K562 (cell line): ENCODE measurements around the gene YIF1A. TPM values are rescaled to one million over a fixed set of nuclear protein-coding genes. Genes with fewer than 3 reads are reported as not detected.

Source experiments
- BRCA1 ChIP-seq, 2 experiments: fragments of 450-650 bp in 1 of 2; sonication (generic) in 1 of 2; formaldehyde crosslinking in 1 of 2; IDR thresholded peaks; 2 replicates each; pipeline versions ENCODE4 v1.5.0 to v1.6.1; 2017 to 2020; ENCODE audit warnings: mild to moderate bottlenecking in 1 of 2, missing genetic modification reagents in 1 of 2
- CREB1 ChIP-seq, 2 experiments: sonication (generic) in 1 of 2; formaldehyde crosslinking in 1 of 2; IDR thresholded peaks; 2 replicates each; pipeline versions ENCODE4 v1.6.1 to v1.8.0; 2012 to 2022; ENCODE audit warnings: inconsistent platforms in 1 of 2, mild to moderate bottlenecking in 1 of 2, missing genetic modification reagents in 1 of 2, moderate library complexity in 1 of 2
- ETV5 ChIP-seq: sonication (generic); formaldehyde crosslinking; IDR thresholded peaks from 2 replicates; pipeline ENCODE4 v1.4.0; 2020; ENCODE audit warnings: low read depth, mild to moderate bottlenecking, missing genetic modification reagents
- FOSL1 ChIP-seq: fragments of 200-800 bp; sonication (Bioruptor generic); conservative IDR thresholded peaks from 2 replicates; pipeline ENCODE4 v1.6.1; 2016; ENCODE audit warnings: missing genetic modification characterization, missing compliant biosample characterization
- NCOA6 ChIP-seq: fragments of 450-650 bp; IDR thresholded peaks from 2 replicates; pipeline ENCODE4 v1.6.1; 2017; ENCODE audit warnings: mild to moderate bottlenecking
- PHB2 ChIP-seq: fragments of 450-650 bp; IDR thresholded peaks from 2 replicates; pipeline ENCODE4 v1.6.1; 2017; ENCODE audit warnings: low read depth
- PTBP1 ChIP-seq: fragments of 200-400 bp; formaldehyde crosslinking; IDR thresholded peaks from 2 replicates; pipeline ENCODE4 v1.6.1; 2017; ENCODE audit warnings: low read depth, low read length
- SETDB1 ChIP-seq: IDR thresholded peaks from one replicate; pipeline ENCODE4 v1.6.1; 2012; ENCODE audit warnings: low read length, control low read depth, inconsistent platforms
- TBP ChIP-seq: optimal IDR thresholded peaks from 2 replicates; pipeline ENCODE3; 2011; ENCODE audit warnings: low read depth, low read length, improper control_type of control experiment
- TCF7L2 ChIP-seq: fragments of 150-350 bp; IDR thresholded peaks from 2 replicates; pipeline ENCODE4 v1.6.1; 2016; ENCODE audit warnings: low read depth, mild to moderate bottlenecking, low read length, moderate library complexity
- ZBTB12 ChIP-seq: fragments of 250-450 bp; sonication (Bioruptor Pico); IDR thresholded peaks from 2 replicates; pipeline ENCODE4 v1.4.0; 2020
- ZNF165 ChIP-seq: fragments of 250-450 bp; sonication (Bioruptor Pico); IDR thresholded peaks from 2 replicates; pipeline ENCODE4 v1.4.0; 2020; ENCODE audit warnings: borderline replicate concordance
- ZNF311 ChIP-seq: fragments of 250-450 bp; sonication (Bioruptor Pico); IDR thresholded peaks from 2 replicates; pipeline ENCODE4 v1.4.0; 2020; ENCODE audit warnings: mild to moderate bottlenecking, moderate library complexity
- polyA plus RNA-seq, 8 experiments: library from polyadenylated mRNA; depleted of rRNA in 4 of 8; stranded (reverse) in 5 of 8; unstranded in 3 of 8; fragments of >200 nt; fragmentation: Nextera tagmentation in 2 of 8; fragmentation: Illumina TruSeq in 1 of 8; extraction: Ambion mirVana in 2 of 8; extraction: Trizol in 1 of 8; gene quantifications; 2 replicates each; pipeline versions ENCODE4 v1.2.1 to v1.2.3, GENCODE V29; 2011 to 2014; ENCODE audit warnings: inconsistent platforms in 1 of 8, missing spikeins in 1 of 8
- total RNA-seq, 7 experiments: library from RNA; depleted of rRNA in 6 of 7; stranded (reverse); fragments of >200 nt in 6 of 7; fragmentation: Illumina TruSeq in 2 of 7; extraction: Trizol in 2 of 7; gene quantifications; 2 replicates each; pipeline versions ENCODE4 v1.2.1 to v1.2.3, GENCODE V29; 2011 to 2021; ENCODE audit warnings: low replicate concordance in 1 of 7
- TF ChIP-seq, protein P1 (sequence below): fragments of 200-600 bp; sonication (generic); IDR thresholded peaks from one replicate; pipeline ENCODE4 v1.6.1; 2012; ENCODE audit warnings: mild to moderate bottlenecking, low read depth, low read length, inconsistent platforms

Gene YIF1A
- total and polyA plus RNA-seq, 9 of the 15 experiments (the other 6 are each of a cell fraction or from before 2014, with no cell fraction given), result 8.6 to 121 (median 77.2) TPM

GRCh38 chr11:66282468-66283455, 6.2 kb downstream of the YIF1A start (continued):
- TF ChIP-seq, protein P1, sequence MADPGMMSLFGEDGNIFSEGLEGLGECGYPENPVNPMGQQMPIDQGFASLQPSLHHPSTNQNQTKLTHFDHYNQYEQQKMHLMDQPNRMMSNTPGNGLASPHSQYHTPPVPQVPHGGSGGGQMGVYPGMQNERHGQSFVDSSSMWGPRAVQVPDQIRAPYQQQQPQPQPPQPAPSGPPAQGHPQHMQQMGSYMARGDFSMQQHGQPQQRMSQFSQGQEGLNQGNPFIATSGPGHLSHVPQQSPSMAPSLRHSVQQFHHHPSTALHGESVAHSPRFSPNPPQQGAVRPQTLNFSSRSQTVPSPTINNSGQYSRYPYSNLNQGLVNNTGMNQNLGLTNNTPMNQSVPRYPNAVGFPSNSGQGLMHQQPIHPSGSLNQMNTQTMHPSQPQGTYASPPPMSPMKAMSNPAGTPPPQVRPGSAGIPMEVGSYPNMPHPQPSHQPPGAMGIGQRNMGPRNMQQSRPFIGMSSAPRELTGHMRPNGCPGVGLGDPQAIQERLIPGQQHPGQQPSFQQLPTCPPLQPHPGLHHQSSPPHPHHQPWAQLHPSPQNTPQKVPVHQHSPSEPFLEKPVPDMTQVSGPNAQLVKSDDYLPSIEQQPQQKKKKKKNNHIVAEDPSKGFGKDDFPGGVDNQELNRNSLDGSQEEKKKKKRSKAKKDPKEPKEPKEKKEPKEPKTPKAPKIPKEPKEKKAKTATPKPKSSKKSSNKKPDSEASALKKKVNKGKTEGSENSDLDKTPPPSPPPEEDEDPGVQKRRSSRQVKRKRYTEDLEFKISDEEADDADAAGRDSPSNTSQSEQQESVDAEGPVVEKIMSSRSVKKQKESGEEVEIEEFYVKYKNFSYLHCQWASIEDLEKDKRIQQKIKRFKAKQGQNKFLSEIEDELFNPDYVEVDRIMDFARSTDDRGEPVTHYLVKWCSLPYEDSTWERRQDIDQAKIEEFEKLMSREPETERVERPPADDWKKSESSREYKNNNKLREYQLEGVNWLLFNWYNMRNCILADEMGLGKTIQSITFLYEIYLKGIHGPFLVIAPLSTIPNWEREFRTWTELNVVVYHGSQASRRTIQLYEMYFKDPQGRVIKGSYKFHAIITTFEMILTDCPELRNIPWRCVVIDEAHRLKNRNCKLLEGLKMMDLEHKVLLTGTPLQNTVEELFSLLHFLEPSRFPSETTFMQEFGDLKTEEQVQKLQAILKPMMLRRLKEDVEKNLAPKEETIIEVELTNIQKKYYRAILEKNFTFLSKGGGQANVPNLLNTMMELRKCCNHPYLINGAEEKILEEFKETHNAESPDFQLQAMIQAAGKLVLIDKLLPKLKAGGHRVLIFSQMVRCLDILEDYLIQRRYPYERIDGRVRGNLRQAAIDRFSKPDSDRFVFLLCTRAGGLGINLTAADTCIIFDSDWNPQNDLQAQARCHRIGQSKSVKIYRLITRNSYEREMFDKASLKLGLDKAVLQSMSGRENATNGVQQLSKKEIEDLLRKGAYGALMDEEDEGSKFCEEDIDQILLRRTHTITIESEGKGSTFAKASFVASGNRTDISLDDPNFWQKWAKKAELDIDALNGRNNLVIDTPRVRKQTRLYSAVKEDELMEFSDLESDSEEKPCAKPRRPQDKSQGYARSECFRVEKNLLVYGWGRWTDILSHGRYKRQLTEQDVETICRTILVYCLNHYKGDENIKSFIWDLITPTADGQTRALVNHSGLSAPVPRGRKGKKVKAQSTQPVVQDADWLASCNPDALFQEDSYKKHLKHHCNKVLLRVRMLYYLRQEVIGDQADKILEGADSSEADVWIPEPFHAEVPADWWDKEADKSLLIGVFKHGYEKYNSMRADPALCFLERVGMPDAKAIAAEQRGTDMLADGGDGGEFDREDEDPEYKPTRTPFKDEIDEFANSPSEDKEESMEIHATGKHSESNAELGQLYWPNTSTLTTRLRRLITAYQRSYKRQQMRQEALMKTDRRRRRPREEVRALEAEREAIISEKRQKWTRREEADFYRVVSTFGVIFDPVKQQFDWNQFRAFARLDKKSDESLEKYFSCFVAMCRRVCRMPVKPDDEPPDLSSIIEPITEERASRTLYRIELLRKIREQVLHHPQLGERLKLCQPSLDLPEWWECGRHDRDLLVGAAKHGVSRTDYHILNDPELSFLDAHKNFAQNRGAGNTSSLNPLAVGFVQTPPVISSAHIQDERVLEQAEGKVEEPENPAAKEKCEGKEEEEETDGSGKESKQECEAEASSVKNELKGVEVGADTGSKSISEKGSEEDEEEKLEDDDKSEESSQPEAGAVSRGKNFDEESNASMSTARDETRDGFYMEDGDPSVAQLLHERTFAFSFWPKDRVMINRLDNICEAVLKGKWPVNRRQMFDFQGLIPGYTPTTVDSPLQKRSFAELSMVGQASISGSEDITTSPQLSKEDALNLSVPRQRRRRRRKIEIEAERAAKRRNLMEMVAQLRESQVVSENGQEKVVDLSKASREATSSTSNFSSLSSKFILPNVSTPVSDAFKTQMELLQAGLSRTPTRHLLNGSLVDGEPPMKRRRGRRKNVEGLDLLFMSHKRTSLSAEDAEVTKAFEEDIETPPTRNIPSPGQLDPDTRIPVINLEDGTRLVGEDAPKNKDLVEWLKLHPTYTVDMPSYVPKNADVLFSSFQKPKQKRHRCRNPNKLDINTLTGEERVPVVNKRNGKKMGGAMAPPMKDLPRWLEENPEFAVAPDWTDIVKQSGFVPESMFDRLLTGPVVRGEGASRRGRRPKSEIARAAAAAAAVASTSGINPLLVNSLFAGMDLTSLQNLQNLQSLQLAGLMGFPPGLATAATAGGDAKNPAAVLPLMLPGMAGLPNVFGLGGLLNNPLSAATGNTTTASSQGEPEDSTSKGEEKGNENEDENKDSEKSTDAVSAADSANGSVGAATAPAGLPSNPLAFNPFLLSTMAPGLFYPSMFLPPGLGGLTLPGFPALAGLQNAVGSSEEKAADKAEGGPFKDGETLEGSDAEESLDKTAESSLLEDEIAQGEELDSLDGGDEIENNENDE, result peak; percentile 48
- no peak for TF ChIP-seq ZNF165 (CRISPR knock-in tag)
- no peak for TF ChIP-seq PTBP1
- TF ChIP-seq BRCA1 (IDR thresholded peaks at IDR 0.05), result no peak
- no peak for TF ChIP-seq BRCA1 (CRISPR knock-in tag; IDR thresholded peaks at IDR 0.05)
- no peak for TF ChIP-seq FOSL1 (tag)
- TF ChIP-seq ZNF311, result no peak
- no peak for TF ChIP-seq PHB2
- TF ChIP-seq NCOA6, result no peak
- TF ChIP-seq SETDB1, result no peak
- TF ChIP-seq ZBTB12 (CRISPR knock-in tag), result no peak
- no peak for TF ChIP-seq ETV5 (CRISPR knock-in tag)
- TF ChIP-seq TCF7L2, result no peak
- no peak; the same call in 1 of the 2 replicates for TF ChIP-seq CREB1 (IDR thresholded peaks at IDR 0.05)
- peak; percentile 81 for TF ChIP-seq CREB1 (CRISPR knock-in tag; IDR thresholded peaks at IDR 0.05)
- peak; percentile 29 for TF ChIP-seq TBP
